Measurements from ENCODE around the gene NFAM1.

NFAM1 gene

GRCh38 chr22:42384506-42384905, 47.7 kb downstream of the NFAM1 start:
- no peak for DNase-seq (ENCODE audit: extremely low read depth in 1 of 2, low read depth in 1 of 2)

- no peak for DNase-seq (ENCODE audit: extremely low read depth in 1 of 2, low read depth in 1 of 2)
These were observed 48.3 kb downstream of the NFAM1 start for GRCh38 chr22:42383851-42384417.

- no peak for DNase-seq (ENCODE audit: extremely low read depth in 1 of 2, low read depth in 1 of 2)
These were observed 48.9 kb downstream of the NFAM1 start for GRCh38 chr22:42383287-42383686.

GRCh38 chr22:42380769-42381551, 51.2 kb downstream of the NFAM1 start:
- no peak for DNase-seq (ENCODE audit: extremely low read depth in 1 of 2, low read depth in 1 of 2)

DNA sequence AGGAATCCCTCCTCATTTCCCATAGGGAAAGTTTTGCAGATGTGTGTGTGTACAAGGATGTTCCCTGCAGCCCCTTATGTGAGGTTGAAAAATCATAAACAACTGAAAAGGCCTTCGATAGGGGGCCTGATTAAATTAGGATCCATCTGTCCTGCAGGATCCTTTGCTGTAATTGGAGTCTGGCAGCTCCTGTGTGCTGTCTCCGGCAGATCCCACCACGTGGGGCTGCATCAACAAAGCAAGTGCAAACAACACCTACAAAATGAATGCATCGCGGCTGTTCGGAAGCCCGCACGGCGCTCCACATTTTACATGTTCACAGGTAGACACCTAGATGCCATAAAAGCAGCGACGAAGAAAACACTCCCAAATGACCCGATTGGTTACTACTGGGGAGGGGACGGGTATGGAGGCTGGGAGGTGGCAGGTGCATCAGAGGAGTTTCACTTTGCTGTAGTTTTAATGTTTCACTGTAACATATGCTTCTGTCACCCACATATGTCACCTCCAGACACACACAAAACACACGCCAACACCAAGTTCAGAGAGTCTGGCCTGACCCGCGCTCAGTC, 52.2 kb downstream of the NFAM1 start:
- DNase-seq (ENCODE audit: extremely low read depth in 1 of 2, low read depth in 1 of 2): no peak

- DNase-seq (ENCODE audit: extremely low read depth in 1 of 2, low read depth in 1 of 2): no peak
These were observed 55.3 kb downstream of the NFAM1 start for GRCh38 chr22:42376711-42377554.

- no peak for DNase-seq (ENCODE audit: extremely low read depth in 1 of 2, low read depth in 1 of 2)
These were observed 56.2 kb downstream of the NFAM1 start for GRCh38 chr22:42375982-42376381.

DNA sequence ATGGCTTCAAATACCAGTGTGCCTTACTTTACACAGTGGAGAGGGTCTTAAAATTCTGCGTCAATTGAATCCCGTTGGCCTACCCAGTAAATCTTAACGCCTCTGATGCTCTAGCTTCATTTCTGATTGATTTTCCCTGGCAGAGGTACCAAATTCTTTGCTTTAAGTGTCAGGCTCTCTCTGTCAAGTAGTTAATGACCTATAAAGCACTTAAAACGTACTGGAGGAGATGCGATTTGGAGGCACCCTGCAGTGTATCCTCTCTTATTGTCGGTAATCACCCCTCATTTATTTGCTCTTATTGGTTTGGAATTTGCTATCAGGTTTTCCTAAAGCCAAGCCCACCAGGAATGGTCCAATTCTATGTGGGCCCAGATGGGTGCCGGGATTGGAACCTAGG, 59.2 kb downstream of the NFAM1 start:
- DNase-seq (ENCODE audit: extremely low read depth in 1 of 2, low read depth in 1 of 2): no peak

- DNase-seq (ENCODE audit: extremely low read depth in 1 of 2, low read depth in 1 of 2): no peak
These were observed 60.7 kb downstream of the NFAM1 start for GRCh38 chr22:42371501-42371900.

DNA sequence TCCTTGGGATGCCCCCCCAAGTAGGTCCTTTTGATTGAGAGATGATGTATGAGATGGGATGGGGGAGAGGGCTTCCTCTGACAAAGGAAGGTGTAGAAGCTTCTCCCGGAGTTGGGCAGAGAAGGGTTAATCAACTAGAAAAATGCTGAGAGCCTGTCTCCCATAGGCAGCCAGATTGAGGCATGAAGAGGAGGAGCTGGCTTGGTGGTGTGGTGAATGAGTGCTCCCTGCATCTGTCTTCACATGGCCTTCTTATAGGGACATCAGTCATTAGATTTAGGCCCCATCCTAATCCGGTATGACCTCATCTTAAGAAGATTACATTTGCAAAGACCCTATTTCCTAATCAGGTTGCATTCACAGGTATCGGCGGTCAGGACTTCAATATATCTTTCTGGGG, 61.1 kb downstream of the NFAM1 start:
- DNase-seq (ENCODE audit: extremely low read depth in 1 of 2, low read depth in 1 of 2): no peak

DNA sequence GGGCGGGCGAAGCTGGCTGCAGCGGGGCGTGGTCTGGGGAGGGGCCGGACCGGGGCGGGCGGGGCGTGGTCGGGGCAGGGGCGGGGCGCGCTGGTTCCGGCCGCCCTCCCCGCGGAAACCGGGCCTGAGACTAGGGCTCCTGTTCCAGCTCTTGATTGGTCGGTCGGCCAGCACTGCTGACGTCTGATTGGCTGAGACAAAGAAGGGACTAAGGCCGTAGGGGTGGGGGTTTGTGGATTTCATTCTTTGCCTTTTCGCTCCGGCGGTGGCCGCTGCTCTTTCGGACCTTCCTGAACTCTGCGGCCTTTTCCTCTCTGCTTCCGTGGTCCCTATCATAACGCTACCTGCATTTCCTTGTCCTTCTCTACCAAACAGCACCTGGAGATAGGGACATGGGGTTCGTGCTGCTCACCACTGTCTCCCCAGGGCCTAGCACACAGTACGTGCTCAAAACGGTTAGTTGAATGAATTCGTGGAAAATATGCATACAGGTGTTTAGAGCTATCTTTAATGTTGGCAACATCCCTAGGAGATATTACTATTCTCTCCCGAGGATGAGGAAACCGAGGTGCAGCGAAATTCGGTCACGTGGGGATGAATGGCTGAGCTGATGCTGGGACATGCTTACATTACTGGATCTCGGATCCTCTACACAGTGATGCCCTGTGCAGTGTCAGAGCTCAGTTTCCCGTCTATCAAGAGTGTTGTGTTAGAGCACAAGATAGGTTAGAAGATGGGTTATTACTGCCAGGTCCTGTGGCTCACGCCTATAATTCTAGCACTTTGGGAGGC, 62.8 kb downstream of the NFAM1 start:
- DNase-seq (ENCODE audit: extremely low read depth in 1 of 2, low read depth in 1 of 2): peak; percentile 58 to 71

GRCh38 chr22:42368379-42369249, 63.6 kb downstream of the NFAM1 start:
- DNase-seq (ENCODE audit: extremely low read depth in 1 of 2, low read depth in 1 of 2): no peak

- no peak for DNase-seq (ENCODE audit: extremely low read depth in 1 of 2, low read depth in 1 of 2)
These were observed 64.2 kb downstream of the NFAM1 start for GRCh38 chr22:42367980-42368378.

GRCh38 chr22:42366806-42367581, 65.2 kb downstream of the NFAM1 start:
- DNase-seq (ENCODE audit: extremely low read depth in 1 of 2, low read depth in 1 of 2): no peak

GRCh38 chr22:42365942-42366695, 66.1 kb downstream of the NFAM1 start:
- no peak for DNase-seq (ENCODE audit: extremely low read depth in 1 of 2, low read depth in 1 of 2)

GRCh38 chr22:42365111-42365865, 66.9 kb downstream of the NFAM1 start:
- DNase-seq (ENCODE audit: extremely low read depth in 1 of 2, low read depth in 1 of 2): no peak

- no peak for DNase-seq (ENCODE audit: extremely low read depth in 1 of 2, low read depth in 1 of 2)
These were observed 67.5 kb downstream of the NFAM1 start for GRCh38 chr22:42364604-42365110.
